Daoy (cell line): ENCODE measurements around the gene ZNF316. TPM values are rescaled to one million over a fixed set of nuclear protein-coding genes. Genes with fewer than 3 reads are reported as not detected.
A peak's percentile ranks its signal among the peaks of the same experiment; 100 is the strongest.

Experiments used
- DNase-seq: peaks from one replicate; pipeline ENCODE4 v3.0.0-alpha.2; 2015; ENCODE audit warnings: low read depth
- total RNA-seq: library from RNA; depleted of rRNA; stranded (reverse); fragments of >200 nt; shearing (Covaris generic); gene quantifications from 2 replicates; pipeline ENCODE4 v1.2.3, GENCODE V29; 2014; rRNA removed

ZNF316 gene
- 10.4 and 15.8 TPM in 2 replicates for total RNA-seq

DNA sequence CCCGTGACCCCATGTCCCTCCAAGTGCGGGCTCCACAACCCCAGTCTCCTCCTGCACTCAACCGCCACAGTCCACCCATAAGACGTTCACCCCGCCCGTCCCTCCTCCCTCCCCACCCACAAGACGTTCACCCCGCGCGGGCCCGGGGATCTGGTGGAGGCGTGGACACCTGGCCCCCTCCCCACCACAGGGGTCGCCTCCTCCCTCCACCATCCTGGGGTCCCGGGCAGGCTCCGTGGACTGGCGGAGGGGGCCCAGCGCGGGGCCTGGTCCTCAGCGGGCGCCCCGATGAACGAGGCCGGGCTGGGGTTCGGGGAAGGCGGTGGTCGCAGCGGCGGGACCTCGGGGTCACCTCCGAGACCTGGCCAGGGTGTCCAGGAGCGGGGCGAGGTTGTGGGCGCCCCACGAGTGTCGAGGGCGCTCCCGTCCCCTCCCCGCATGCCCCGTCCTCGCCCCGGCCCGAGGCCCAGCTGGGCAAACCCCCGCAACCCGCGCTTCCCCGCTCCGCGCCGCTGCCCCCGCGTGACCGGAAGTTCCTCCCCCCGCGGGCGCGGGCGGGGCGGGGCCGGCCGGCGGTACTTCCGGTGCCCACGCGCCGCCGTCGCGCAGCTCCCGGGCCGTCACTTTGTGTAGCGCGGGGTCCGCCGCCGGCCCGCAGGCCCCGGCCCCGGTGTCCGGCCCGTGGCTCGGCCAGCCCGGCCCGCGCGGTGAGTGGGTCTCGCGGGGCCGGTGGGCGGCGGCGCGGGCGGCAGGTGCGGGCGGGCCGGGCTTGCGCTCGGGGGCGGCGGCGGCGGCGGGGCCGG, at the start of gene ZNF316:
Gene ZNF316 (plus strand): TSS at position 578 of the 803 bp plus-strand sequence. CDS start 5,092 bp downstream, outside the sequence.
- DNase-seq = peak; percentile 47

GRCh38 chr7:6588566-6588965, 48.6 kb upstream of the ZNF316 start:
- no peak for DNase-seq

DNA sequence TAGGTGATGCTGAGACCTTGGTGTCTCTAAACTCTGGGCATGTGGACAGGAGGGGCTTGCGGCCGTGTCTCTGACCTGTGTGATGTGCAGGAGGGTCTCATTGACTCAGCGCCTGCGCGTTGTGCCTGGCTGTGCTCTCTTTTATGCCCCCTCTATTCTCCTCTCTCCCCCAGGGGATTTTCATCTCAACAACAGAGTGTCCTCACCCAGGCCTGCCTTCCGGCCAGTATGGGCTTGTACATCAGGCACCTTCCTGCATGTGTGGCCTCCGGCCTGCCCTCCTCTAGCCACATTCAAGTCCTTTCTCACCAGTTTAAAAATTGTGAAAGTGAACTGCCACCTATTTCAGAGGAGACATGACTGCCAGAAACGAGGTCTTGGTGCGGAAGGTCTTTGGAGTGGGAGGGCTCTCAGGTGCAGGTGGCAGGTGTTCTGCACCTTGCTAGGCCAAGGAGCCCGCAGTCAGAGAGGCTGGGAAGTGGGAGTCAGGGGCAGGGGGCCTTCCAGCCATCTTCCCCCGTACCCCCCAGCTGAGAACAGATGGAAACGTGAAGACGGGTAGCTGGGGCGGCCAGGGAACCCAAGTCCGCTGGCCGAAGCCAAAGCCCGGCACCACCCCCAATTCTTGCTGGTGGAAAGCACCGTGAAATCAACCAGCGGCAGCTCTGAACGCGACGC, 47.8 kb upstream of the ZNF316 start:
- DNase-seq = no peak

DNA sequence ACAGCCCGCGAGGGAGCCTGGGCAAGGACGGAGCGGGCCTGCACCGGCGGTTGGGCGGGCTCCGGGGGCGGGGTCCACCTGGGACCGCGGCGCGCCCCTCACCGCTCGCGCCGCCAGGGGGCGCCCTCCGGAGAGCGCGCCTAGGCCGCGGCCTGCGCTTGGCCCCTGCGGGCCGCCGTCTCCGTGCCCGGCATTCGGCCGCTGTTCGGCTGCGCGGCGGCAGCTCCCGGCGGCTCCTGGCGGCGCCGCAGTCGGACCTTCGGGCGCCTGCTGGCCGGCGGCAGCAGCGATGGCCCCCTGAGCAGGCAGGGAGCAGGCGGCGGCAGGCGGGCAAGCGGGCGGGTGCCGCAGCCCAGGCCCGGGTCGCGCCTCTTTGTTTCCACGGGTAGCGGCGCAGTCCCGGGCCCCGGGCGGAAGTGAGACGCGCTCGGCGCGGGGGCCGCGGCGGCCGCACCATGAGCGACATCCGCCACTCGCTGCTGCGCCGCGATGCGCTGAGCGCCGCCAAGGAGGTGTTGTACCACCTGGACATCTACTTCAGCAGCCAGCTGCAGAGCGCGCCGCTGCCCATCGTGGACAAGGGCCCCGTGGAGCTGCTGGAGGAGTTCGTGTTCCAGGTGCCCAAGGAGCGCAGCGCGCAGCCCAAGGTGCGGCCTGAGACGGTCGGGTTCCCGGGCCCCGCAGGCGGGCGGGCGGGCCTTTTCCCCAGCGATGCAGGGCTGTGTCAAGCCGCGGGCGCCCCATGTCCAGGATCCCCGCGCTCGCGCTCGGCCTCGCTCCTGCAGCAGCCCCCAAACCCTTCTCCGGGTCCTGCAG, 47.1 kb upstream of the ZNF316 start, which contains the start of gene INTS15:
Gene INTS15 (plus strand): TSS at position 193 of the 816 bp plus-strand sequence. CDS start 263 bp downstream, at position 456.
- peak; percentile 86 for DNase-seq

- no peak for DNase-seq
Measured at GRCh38 chr7:6590645-6591110, 46.4 kb upstream of the ZNF316 start.

DNA sequence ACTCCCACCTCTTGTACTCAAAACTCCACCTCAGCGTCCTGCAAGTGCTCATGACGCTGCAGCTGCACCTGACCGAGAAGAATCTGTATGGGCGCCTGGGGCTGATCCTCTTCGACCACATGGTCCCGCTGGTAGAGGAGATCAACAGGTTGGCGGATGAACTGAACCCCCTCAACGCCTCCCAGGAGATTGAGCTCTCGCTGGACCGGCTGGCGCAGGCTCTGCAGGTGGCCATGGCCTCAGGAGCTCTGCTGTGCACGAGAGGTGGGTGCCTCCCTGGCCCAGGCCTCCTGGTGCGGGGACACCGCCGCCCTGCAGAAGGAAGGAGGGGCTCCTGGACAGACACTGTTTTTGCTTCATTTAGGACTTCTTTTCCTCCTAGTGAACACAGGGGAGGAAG, 37.0 kb upstream of the ZNF316 start:
- DNase-seq = no peak

DNA sequence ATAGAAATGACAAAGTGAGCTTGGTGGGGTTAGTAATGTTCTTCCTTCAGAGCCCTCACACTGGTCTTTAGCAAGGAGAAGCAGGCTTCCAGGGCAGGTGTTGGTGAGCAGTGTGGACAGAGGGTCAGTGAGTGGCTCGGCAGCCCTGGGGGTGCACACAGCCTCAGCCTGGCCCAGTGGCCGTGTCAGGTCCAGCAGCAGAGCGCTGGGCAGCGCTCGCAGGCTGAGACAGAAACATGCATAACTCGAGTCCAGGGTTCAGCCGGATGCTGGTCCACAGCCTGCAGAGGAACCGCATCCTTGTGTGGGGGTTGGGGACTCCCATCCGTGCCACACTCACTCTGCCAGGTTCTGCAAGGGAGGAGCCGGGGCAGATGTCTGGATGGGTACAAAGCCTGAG, 32.7 kb upstream of the ZNF316 start:
- DNase-seq = no peak

DNA sequence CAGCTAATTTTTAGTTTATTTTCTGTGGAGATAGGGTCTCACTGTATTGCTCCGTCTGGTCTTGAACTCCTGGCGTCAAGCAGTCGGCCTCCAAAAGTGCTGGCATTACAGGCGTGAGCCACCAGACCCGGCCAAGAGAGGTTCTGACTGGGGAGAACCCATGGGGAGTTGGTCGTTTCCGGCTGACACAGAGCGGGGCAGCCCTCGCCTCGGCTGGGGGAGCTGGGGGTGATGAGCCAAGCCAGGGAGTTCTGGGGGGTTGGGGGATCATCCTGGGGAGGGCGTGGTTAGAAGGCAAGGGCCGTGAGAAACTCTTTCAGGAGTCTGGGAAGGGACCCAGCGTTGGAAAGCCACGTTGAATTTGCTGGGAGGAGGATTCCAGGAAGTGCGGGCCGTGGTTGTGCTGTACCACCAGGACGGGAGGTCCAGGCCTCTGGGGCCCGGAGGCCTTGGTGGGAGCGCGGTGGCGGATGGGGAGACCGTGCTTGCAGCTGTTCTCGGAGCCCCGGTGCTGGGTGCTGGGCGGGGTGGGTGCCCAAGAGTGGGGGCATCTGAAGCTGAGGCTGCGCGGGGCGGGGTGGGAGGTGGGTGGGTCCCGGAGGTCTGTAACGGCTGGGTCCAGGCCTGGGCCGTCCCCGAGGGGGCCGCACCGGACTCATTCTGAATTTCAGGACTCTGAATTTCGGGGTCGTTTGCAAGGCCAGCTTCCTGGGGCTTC, 30.1 kb upstream of the ZNF316 start:
- no peak for DNase-seq

GRCh38 chr7:6607651-6608051, 29.5 kb upstream of the ZNF316 start:
- no peak for DNase-seq

- DNase-seq = no peak
Measured at GRCh38 chr7:6608081-6608480, 29.0 kb upstream of the ZNF316 start.

GRCh38 chr7:6608794-6609193, 28.3 kb upstream of the ZNF316 start:
- no peak for DNase-seq

DNA sequence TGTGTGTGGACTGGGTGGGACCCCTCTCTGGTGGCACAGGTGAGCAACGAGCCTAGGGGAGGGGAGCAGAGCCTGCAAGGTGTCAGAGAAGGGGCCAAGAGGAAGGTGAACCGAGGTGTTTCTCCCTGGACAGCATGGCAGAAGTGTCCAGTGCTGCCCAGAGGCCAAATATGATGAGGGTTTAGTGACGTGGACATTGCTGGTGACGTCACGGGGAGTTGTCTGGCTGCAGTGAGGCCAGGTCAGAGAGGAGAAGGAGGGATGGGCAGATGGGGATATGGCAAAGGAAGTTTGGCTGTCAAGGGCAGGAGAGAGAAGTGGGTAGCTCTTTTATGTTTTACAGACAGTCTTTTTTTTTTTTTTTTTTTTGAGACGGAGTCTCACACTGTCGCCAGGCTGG, 24.3 kb upstream of the ZNF316 start:
- no peak for DNase-seq

DNA sequence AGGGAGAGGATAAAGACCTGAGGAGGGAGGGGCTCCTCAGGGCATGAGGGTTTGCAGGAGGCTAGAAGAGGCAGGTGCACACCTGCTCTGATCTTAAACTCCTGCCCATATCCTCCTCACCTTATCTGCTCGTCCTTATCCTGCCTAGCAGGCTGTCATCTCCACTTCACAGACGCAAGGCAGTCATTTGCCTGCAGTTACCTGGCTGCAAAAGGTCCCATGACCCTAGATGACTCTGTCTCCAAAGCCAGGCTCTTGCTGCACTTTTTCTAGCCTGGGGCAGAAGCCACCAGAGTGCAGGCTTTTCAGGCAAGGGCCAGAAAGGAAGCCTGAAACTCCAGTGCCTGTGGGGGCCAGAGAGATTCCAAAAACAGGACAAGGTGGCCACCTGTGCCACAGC, 23.4 kb upstream of the ZNF316 start:
- no peak for DNase-seq

GRCh38 chr7:6614953-6615722, 22.0 kb upstream of the ZNF316 start, which contains the start of gene ZNF853:
Gene ZNF853 (plus strand): TSS chr7:6615610. CDS start chr7:6616175, 565 bp downstream.
- no peak for DNase-seq

DNA sequence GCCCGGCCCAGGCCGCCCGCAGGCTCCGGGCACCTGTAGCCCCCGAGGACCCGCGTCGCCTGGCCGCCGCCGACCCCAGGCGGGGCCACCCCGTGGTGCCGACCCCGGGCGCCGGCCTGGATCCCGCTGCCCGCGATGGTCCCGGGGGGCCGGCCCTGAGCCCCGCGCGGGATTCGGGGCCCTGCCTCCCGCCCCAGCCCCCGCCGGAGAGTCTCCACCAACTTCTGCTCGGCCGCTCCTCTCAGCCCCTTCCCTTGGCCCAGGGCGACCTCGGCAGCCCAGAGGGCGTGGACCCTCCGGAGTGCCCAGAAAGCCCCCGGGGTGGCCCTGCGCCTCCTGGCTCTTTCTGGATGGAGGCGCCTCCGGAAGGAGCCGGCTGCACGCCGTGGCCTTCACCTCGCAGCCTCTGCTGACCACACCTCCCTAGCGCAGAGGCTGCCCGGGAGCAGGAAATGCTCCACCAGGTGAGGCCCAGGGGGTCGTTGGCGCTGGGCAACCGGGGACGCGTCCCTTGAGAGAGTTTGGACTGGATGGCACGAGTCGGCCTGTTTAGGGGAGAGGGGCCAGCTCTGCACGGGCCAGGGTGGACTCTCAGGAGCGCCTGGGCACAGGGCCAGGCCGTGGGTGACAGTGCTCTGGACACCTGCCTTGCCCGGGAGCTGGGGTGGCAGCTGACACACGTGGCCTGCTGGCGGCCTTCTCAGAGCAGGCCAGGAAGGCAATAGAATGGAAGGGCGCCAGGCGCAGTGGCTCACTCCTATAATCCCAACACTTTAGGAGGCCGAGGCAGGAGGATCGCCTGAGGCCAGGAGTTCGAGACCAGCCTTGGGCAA, 21.2 kb upstream of the ZNF316 start:
- DNase-seq = no peak

- no peak for DNase-seq
Measured at GRCh38 chr7:6616854-6617643, 20.1 kb upstream of the ZNF316 start.

- DNase-seq = no peak
Measured at GRCh38 chr7:6618621-6619020, 18.5 kb upstream of the ZNF316 start.

DNA sequence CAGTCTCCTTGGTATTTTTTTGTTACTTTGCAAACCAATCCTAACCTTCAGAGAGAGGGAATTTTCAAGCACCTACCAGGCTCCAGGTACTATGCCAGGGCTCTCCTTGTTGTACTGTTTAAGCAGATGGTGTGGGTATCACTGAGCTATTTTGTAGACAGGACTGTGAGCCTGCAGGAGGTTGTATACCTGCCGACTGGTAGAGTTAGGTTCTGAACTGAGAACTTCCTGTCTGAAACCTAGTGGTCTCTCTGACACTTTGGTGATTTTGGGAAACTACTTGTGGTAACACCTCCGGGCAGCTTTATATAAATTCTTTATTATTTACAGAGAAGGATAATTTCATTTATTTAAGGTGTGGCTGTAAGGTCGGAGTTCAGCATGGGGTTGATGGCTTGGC, 17.2 kb upstream of the ZNF316 start:
- no peak for DNase-seq
